GM19193 (cell line): Measurements from ENCODE around the gene FILIP1L.

Source experiments
- POLR2A ChIP-seq: IDR thresholded peaks from 4 replicates; pipeline ENCODE4 v1.6.1; 2011; ENCODE audit not compliant: insufficient read depth, insufficient read length; ENCODE audit errors: extremely low read depth

Gene FILIP1L

GRCh38 chr3:99980606-99981005 lies 133.7 kb downstream of the FILIP1L start:
- TF ChIP-seq POLR2A: no peak

- TF ChIP-seq POLR2A: no peak
Measured at GRCh38 chr3:99978221-99978620, 136.1 kb downstream of the FILIP1L start.

DNA sequence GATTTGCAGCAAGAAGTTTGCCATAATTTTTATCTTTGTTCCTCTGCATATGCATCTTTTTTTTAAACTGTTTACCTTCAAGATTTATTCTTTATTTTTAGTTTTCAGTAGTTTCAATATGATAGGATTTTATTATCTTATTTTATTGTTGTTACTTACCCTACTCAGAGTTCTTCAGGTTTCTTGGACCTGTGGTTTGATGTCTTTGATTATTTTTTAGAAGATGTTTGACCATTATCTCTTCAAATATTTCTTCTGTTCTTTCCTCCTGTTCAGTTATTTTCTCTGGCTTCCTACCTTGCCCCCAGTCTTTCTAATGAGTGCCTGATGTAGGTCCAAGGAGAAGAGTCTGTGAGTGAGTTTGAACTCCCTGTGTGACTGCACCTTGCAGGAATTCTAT lies 137.7 kb downstream of the FILIP1L start:
- TF ChIP-seq POLR2A: no peak

DNA sequence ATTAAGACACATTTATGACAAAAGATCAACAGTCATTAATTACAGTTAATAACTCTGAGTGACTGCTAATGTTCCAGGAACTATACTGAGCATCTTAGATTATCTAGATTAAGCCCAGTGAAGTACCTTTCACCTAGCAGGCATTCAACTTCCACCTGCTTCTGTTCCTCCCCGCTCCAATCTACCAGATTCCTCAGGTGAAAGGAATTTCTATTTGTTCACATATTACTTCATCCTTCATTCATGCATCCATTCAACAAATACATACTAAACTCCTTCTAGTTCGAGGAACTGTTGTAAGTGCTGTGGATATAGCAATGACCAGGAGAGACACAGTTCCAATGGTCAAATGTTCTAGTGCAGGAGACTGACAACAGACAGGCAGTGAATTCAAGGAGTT lies 139.3 kb downstream of the FILIP1L start:
- no peak for TF ChIP-seq POLR2A

DNA sequence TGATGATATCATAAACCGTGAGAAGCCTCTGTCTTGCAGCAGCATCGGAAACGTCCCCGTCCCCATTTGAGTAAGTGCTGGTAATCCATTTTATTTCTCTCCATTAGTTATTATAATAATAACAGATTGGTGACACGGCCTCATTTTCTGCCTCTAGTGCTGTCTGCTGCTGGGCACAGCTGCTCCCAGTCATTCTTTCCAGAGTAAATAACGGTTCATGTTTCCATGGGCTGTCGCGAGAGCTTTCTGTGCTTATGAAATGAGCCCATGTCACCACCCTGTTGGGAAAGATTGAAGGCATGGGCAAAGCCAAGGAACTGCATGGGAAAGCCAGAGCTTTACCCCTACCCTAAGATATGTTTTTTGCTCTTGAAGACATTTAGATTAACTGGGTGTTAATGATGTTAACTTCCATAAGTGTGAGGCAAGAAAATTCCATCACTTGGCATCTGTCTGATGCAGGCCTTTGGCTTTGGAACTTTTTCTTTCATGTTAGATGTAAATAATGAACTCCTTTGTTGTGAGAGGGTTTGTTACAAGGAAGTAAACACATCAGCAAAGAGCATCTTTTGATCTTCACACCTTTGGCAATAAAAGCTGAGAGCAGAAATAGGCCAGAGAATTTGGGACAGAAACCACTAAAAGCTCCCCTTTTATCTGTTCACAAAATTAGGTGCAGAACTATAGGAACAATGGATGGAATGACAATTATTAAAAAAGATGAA lies 141.8 kb downstream of the FILIP1L start:
- TF ChIP-seq POLR2A: no peak

DNA sequence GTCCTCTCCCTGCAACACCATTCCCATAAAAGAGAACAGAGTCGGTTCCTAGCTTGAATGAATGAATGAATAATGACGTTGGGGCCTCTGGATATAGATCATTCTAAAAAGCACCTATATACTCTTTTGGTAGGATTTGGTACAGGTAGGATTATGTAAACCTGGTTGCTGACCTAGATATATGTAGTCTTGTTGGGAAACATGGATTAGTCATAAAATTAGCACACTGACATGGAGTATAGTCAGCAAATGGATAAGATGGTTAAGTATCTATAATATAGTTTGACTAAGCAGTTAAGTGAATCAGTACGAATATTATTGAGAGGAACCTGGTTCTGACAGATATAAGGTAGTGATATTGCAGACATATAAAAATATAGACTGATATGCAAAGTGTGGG lies 142.5 kb downstream of the FILIP1L start:
- no peak for TF ChIP-seq POLR2A

GRCh38 chr3:99970198-99970597 lies 144.1 kb downstream of the FILIP1L start:
- no peak for TF ChIP-seq POLR2A

DNA sequence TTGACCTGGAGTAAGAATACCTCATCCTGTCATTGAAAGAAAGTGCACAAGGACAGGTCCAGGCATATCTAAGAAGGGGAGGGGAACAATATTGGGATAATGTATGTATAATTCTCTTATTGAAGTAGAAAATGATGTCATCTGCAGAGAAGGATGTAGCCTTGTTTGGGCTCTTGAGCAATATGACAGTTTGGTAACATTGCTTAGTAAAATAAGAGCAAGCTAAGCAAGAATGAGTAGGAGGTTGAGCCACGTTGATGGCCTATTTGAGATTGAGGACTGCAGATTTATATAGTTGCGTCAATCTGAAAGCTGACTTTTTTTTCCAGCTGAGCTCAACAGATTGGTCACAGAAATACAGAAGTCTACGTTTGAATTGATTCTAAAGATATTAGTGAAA lies 145.2 kb downstream of the FILIP1L start:
- no peak for TF ChIP-seq POLR2A

DNA sequence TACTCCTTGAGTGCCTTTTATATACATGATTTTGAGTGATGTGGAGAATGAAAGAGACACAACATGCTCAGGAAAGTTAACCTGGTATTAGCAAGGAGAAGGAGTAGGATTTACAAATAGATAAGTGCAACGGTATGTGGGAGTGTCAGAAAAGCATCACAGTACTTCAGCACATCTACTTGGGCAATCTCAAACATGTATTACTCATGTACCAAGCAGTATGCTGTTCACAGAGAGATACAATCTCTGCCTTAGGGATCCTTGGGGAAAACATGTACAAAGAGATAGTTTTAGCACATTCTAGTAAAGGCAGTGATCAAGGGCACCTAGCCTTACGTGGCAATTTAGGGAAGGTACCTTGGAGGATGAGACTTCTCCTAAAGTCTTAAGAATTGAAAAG lies 146.5 kb downstream of the FILIP1L start:
- TF ChIP-seq POLR2A: no peak

DNA sequence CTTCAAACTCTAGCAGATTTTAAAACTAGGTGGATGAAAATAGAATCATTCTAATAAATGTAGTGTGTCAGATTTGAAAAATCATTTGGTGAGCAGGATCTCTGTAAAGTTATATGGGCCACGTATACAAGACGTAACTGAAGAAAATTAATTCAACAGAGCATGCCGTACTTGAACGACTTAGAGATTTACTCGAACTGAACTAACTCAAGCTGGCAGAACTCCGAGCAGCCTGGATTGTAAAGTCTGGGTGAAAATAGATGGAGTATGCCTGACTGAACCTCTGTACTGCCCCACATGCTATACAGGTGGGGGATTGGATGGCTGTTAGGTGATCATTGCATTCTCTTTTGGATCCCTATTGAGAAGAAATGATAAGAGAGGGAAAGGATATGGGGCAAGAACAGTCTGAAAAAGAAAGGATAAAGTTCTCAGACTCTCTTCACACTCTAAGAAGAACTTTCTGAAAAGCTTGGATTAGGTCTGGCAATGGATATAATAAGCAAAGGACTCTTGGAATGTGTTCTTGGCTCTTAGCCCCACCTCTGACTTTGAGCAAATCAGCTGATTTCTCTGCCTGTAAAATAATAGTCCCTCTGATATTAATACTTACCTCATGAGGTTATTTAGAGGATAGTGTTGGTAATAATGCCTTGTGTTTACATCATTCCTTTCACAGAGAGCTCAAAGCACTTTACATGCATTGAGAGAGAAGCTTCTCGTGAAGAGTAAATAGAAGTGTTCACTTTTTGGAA lies 147.5 kb downstream of the FILIP1L start:
- TF ChIP-seq POLR2A: no peak

DNA sequence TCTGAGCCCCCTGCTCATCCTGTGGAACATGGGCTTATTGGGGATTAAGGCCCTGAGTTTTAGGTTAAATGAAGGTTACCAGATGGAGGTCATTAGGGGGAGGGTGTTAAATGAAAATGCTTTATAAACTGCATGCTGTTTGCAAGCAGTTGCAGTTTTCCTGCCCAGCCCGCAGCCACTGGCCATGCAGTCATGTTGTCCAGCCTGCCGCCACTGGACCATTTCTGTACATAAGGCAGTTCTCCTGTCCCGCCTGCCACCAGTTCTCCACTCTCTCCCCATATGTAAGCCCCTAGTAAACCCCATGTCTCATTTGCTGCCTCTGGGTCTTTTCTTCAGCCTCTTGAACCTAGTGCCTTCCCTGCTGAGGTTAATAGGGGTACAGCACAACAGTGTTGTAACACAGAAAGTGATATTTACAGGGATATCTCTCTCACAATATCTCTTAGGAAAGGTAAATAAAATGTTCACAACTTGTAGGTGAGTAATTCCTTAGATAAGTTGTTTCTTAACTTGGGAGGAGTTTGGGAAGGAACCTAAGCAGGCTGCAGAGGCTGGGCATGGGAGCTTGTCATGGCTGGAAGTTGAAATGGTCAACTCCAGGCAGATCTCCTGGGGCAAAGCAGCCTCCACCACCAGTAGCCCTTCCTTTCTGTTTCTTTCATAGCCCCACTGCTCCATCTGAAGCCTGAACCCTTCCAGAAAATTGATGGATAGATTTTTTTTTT lies 148.5 kb downstream of the FILIP1L start:
- no peak for TF ChIP-seq POLR2A

DNA sequence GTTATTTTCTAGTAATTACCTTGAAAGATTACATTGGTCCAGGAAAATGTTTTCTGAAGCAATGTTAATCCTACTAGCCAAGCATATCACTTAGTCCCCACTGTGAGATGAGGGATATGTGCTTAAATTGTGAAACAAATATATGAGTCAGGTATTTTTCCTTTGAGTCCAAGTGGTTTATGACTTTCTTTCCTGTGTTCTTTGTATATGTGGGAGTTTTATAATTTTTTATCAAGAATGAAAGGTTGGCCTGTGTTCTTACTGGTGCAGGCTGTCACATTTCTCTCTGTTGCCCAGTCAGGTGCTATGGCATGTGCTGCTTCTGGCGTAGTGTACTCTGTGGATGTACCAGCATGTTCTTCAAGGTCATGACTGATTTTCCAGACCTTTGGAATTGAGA lies 149.2 kb downstream of the FILIP1L start:
- no peak for TF ChIP-seq POLR2A

DNA sequence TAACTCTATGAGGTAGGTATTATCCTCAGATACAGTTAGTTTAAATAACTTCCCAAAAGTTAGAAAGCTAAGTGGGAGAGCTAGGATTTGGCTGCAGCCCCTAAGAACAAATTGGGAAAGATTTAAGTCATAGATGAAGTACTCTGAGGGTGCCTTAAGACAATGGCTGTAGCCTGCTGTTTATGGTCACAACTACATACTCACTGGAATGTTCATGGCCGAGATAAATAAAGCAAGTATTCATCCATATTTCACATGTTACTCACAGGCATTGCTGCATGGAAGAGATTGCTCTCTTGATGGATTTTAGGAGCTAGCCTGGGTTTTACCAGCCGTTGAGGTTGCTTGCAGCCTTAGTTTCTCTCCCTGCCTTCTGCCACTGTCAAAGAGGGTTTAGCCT lies 151.6 kb downstream of the FILIP1L start:
- TF ChIP-seq POLR2A: no peak

DNA sequence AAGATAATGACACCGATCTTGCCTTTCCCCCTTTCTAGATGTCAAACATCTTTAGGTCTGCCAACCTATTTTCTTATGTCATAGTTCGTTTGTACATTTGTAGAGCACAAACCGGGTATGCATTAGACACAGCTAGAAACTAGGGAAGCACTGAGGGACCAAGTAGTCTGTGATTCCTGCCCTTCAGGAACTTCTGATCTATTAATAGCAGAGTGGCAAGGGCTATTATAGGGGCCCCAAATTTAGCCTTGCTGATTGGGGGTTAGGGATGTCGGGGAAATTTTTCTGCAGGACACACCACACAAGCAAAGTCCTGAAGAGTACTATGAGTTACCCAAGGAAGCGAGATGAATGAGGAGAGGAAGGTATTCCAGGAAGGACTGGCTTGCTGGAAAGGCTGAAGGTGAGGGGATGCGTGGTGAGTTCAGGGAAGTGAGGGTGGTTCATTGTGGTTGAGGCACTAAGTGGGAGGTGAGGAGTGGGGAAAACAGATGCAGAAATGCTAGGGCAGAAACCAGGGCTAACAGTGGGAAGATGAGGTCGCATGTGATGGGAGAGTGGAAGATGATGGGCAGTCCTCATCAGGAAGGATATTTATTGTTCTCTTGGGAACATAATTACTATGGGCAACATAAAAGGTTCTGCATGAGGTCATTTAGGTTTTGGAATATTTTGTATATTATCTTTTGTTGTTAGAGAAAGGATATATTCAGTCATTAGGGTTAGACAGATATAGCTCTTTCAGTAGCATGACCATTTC lies 152.4 kb downstream of the FILIP1L start:
- TF ChIP-seq POLR2A: no peak

DNA sequence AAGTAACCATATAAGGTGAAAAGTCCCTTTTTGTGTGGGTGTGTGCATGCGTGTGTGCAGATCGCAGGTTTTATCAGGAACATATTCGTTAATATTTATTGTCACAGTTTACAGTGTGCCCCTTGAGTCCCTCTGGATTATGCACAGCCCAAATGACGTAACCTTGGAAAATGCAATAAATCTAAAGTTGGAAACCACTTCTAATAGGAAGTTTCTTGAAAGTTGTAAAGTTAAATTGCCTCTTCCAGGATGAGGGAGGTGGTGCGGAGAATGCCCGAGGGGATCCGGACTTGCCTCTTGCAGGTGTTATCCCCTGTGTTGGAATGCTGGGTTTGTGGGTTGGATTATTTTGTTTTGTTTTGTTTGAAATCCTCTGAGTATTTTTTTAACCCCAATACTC lies 153.4 kb downstream of the FILIP1L start:
- TF ChIP-seq POLR2A: no peak

GRCh38 chr3:99960123-99960878 lies 154.0 kb downstream of the FILIP1L start:
- TF ChIP-seq POLR2A: no peak
